HG02840 (cell line): ENCODE data around the gene TUSC2.

Experiments
- ATAC-seq: cut with Tn5 transposase; IDR thresholded peaks from one replicate; pipeline ENCODE4 v1.9.1; 2021; ENCODE audit warnings: mild to moderate bottlenecking, moderate library complexity, moderate number of reproducible peaks; ENCODE audit not compliant: unreplicated experiment, low FRiP score

Gene TUSC2

DNA sequence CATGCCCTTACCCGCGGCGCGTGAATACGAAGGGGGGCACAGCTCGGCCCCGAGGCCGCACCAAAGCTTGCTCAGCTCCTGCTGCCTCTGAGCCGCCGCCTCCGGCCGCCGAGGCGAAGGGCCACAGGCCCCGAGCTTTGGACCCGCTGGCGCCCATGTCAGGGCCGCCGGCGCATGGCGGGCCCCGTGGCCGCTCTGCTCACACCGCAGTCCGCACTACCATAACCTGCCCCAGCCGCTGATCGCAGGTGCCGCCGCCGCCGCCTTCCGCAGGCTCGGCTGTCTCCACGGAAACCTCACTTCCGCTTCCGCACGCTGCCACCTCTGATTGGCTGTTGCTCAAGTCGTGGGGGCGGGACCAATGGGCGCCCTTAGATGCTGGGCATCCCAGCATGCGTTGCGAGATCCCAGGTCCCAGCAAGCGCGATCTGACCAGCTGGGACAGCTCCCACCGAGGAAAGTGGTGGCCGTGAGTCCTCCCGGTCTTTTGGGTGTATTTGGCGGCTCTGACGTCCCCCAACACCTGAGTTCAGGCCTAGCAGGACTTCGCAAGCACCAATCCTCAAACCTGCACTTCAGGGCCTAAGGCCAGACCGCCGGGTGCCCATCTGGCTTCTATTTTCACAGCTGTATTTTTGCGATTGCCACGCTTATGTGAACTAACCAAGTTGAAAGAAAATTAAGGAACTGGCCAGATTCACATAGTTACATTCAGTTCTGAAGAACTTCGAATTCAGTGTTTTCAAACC is at the start of gene TUSC2:
Gene TUSC2, minus strand, starts transcription at position 281 of the 749 bp plus-strand sequence. Its CDS starts 124 bp downstream, at position 157.
- ATAC-seq, result peak; percentile 86

DNA sequence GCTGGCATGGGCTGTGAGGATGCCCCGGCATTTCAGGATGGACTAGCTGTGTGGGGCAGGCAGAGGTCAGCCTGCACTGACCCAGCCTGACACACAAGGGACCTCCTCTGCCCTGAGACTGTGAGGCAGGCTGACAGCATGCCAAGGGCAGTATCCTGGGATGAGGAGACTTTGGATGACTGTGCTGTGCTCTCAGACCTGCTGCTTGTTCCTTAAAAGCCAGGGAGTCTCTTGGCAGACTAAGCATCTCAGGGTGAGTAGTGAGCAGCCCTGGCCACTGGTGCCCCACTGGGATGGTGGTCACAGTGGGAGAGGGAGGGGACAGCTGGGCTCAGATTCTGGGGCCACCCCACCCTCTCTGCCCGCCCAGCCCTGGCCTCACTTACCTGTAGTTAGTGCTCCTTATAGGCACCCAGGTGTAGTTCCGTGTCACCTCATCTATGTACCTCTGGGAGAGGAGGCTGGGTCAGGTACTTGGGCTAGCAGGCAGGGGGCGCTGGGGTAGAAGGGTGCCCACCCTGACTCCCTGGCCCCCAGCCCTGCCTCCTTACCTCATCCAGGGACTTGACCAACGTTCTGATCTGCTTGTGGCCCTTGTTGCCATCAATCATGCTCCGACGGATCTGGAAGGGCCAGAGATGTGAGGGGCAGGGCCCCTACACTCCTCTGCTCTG is 47.4 kb upstream of the TUSC2 start:
- ATAC-seq, result no peak

- ATAC-seq, result no peak
Observed at GRCh38 chr3:50374363-50375257, 46.6 kb upstream of the TUSC2 start.

DNA sequence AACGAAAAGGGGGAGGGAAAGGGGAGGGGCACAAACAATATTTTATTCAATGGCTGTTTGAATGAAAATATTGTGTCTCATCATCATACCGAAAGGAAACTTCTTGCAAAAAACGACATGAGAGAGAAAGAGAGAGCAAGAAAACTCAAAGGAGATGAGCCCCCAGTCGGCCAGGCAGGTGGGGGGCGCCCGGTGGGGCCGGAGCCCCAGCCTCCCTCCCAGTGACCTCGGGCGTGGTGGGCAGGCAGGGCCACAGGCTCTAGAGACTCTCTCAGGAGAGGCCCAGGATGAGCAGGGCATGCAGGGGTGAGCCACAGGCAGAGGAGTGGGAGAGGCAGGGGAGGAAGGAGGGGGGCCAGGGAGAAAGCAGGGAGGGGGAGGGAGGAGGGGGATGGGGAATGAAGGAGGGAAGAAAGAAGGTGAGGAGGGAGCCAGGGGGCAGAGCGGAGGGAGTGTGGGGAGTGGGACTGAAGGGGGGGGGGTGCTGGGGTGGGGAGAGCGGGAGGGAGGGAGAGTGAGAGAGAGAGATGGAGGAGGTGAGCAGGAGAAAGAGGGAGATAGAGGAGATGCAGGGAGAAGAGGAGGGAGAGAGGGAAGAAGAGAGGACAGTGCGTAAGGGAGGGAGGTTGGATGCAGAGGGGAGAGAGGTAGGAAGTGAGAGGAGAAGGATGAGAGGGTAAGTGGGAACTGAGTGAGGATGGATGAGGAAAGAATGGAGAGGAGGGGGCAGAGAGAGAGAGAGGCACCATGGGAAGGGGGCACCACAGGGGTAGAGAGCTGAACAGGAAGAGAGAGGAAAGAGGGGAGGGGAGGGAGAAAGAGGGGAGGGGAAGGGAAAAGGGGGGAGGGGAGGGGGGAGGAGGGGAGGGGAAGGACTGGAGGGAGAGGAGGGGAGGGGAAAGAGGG is 45.4 kb upstream of the TUSC2 start:
- no peak for ATAC-seq

DNA sequence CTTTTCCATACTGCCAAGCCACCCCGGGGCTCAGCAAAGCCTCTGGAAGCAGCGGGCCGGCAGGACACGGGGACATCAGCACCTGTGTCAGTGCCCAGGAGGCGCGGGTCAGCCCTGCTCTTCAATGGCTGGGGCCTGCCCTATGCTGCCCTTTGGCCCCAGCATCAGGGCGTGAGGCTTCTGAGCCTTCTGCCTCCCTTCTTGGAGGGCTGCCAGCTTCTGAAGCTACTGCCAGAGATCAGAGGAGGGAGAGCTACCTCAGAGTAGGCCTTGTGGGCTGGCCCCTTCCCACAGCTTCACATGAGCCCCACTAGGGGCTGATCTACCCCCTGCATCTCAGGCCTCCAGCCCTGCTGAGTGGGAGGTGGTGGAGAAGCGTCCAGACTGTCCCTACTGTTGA is 44.3 kb upstream of the TUSC2 start:
- ATAC-seq, result no peak

DNA sequence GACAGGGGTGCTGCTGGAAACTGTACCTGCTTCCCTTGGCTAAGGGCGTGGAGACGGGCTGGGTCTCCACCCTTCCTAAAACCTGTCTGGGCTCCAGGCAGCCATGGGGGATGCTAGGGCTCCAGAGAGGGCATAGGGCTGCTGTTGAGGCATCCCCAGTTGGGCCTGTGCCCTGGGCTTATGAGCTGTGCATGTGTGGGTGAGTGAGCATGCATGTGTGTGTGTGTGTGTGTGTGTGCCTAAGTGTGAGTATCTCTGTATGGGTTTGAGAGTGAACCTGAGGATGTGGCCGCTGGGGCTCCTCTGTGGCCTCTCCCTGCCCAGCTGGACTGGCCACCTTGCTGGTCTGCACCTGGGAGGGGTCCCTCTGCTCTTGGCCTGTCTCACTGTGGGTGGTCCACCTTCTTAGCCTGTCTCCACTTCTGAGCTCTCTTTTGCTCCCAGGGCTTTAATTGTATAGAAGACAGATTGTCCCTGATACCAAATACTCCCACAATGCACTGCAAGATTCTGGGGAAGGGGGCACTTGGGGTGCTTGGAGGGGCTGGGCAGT is 43.2 kb upstream of the TUSC2 start:
- no peak for ATAC-seq

DNA sequence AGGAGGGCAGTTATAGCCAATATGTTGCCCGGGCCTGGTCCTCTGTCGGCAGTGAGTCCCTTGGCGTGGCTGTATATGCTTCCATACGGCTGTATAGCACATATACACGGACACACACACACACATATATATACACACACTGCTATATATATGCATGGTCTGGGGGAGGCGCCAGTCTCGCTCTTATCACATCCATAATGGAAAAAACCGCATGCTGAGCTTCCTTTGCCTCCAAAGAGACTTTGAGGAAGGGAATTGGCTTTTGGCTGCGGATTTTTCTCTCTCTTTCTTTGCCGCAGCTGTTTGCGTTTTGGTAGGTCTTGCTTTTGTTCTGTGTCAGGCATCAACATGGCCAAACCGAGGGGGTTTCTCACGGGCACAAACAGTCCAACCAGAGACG is 42.6 kb upstream of the TUSC2 start:
- no peak for ATAC-seq

DNA sequence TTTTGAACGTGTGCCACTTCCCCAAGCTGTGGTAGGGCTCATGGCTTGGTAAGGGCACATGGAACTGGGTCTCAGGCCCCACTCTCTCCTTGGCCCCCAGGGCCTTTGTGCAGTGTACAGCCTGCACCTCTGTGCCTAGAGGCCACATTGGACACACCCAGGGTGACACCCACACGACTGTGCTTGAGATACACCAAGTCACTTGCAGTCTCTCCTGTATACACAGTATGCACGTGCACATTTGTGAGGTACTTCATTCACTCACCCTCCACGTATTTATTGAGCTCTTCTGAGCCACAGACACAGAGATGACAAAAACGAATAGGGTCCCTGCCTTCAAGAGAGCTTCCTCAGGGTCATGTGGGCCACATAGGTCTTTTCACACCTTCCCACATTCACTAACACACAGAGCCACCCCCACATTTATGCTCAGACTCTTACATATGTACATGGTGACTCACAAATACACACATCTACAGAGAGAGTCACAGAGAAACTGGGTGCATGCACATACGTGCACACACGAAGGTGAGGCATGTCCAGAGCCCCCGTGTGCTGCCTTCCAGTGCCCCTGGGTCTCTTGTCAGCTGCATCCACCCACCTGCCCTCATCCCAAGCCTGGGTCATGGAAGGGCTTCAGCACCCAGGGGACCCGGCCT is 41.1 kb upstream of the TUSC2 start:
- ATAC-seq, result no peak

- no peak for ATAC-seq
Observed at GRCh38 chr3:50365842-50366220, 37.8 kb upstream of the TUSC2 start.

- ATAC-seq, result peak; percentile 79
Observed at GRCh38 chr3:50365080-50365841, 37.2 kb upstream of the TUSC2 start.

GRCh38 chr3:50364573-50365079 is 36.6 kb upstream of the TUSC2 start:
- no peak for ATAC-seq

DNA sequence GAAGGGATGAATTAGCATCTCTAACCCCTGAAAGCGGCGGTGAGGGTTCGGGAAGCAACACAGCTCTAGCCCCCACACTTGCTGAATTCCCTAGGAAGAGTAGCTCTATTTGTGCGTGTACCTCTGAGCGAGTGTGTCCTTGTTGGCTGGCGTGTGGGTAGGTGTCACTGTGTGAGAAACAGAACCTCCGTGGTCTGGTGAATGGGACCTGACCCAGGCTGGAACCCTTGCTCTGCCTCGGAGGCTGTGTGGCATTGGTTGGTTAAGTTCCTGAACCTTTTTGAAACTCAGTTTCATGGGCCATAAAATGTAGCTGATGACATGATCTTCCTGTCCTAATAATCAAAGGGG is 31.7 kb upstream of the TUSC2 start:
- ATAC-seq, result no peak

DNA sequence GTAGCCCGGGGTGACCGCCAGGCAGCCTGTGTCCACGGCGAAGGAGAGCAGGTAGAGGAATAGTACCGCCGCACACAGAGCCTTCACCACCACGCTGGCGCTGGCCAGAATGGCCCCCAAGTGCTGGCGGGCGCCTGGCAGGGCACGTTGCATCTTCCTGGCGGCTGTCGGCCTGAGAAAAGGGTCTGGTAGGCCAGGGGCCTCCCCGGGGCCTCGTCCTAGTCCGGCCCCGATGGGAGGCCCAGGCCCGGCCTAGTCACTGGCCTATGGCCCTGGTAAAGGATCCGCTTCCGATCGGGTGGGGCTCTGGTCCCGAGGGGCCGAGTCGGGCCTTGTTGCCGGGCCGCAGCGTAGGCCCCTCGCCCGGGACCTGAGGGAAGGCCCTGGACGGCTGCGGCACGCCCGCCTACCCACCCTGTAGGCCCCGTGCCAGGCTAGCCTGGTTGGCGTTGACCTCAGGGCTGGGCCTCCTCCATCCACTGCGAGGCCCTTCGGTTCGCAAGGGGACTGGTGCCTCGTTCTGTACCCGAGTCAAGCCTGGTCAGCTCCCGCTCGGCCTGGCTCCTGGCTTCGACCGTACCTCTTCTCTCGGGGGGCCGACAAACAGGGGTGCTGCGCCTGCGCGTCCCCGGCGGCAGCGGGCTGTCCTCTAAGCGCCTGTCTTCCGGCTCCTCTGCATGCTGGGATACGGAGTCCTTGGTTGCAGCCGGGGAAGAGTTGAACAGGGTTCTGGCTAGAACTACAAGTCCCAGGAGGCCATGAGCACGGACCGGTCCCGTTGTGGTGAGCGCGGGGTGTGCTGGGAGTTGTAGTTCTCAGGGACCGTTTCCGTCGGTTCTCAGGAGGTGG is 31.1 kb upstream of the TUSC2 start, which contains the start of gene TMEM115:
Gene TMEM115, minus strand, starts transcription at position 611 of the 849 bp plus-strand sequence. Its CDS starts 458 bp downstream, at position 153.
- ATAC-seq, result peak; percentile 98

DNA sequence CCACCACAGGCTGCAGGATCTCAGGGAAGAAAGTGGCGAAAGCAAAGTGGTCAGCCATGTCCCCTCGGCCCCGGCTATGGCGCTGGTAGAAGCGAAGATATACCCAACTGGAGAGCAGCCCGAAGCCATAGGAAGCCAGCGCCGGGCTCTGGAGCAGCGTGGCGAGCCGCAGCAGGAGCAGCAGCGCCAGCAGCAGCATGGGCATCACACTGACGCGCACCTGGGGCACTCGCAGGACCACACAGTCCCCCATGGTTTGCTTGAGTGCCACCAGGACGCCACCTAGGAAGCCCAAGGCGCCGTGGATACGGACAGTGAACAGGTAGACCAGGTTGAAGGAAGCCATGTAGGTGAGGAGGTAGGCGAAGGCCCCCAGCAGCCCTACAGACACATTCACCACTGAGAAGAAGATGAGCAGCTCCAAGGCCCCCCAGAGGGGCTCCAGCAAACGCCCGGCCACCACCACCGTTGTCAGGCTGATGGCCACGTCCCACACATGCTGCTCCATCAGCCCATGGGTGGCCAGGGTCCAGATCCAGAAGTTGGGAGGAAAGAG is 30.4 kb upstream of the TUSC2 start:
- ATAC-seq, result no peak

DNA sequence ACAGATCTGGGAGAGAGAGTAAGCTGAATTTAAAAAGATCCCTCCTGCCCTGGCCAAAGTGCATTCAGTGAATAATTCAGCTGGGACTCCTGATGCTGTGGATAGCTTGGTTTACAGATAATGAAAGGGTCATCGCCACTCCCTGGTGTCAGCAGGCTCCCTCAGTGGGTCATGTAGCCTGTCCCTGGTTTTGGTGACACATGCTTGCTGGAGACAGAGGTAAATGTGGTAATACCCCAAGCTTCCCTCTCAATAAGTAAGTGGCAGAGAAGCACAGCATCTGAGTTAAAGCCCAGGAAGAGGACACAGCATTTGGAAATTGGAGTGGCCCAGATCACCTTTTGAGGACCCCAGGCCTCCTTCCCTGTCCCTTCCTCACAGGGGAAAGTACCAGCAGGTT is 29.5 kb upstream of the TUSC2 start:
- ATAC-seq, result no peak

DNA sequence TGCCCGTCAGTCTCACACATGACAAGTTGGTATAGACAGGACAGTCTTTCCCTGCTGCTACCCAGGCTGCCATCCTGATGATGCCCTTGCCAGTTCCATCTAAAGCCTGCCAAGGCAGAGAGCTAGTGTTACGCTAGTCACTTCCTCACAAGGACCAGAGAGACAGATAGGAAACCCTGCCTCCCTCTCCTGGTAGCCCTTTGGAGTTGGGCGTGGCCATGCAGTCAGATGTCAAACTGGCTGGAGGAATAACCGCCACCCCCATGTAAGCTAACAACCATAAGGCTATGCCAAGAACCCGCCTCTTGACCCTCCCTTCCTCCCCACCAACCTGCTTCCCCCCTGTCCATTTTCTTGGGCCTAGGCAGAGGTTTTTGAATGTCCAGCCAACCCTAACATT is 28.5 kb upstream of the TUSC2 start:
- no peak for ATAC-seq
